Nucleus accumbens (tissue), 56 donors: Measurements from ENCODE around the gene DLG1.
A peak's percentile ranks its signal among the peaks of the same experiment; 100 is the strongest.

Experiments
- DNase-seq, 56 donors: peaks; one replicate each; lab custom pipeline; 2025; lab: John Stamatoyannopoulos, UW

Gene DLG1

GRCh38 chr3:197320582-197320981, 22.2 kb upstream of the DLG1 start:
- no peak for DNase-seq

- no peak for DNase-seq
Observed at GRCh38 chr3:197317250-197317963, 19.0 kb upstream of the DLG1 start.

GRCh38 chr3:197312431-197312830, 14.0 kb upstream of the DLG1 start:
- DNase-seq = no peak

GRCh38 chr3:197311591-197311990, 13.2 kb upstream of the DLG1 start:
- DNase-seq = no peak

GRCh38 chr3:197309528-197310361, 11.3 kb upstream of the DLG1 start:
- DNase-seq = no peak

- DNase-seq = no peak
Observed at GRCh38 chr3:197308591-197308990, 10.2 kb upstream of the DLG1 start.

- DNase-seq = no peak
Observed at GRCh38 chr3:197306374-197307086, 8.1 kb upstream of the DLG1 start.

GRCh38 chr3:197305854-197306253, 7.4 kb upstream of the DLG1 start:
- DNase-seq = no peak

GRCh38 chr3:197303452-197303851, 5.0 kb upstream of the DLG1 start:
- DNase-seq = peak in 1 of 56 donors; percentile 26

GRCh38 chr3:197302696-197303341, 4.4 kb upstream of the DLG1 start:
- peak in 1 of 56 donors; percentile 20 for DNase-seq

- DNase-seq = no peak
Observed at GRCh38 chr3:197302033-197302432, 3.6 kb upstream of the DLG1 start.

GRCh38 chr3:197300361-197300760, 1.9 kb upstream of the DLG1 start:
- no peak for DNase-seq

- DNase-seq = peak in 6 of 56 donors; percentile 7 to 41 (median 32)
Observed at GRCh38 chr3:197298945-197299854, 788 bp upstream of the DLG1 start.

GRCh38 chr3:197297476-197298340, 704 bp downstream of the DLG1 start:
- peak in 55 of 56 donors; percentile 35 to 92 (median 82) for DNase-seq

GRCh38 chr3:197297002-197297401, 1.4 kb downstream of the DLG1 start:
- no peak for DNase-seq

GRCh38 chr3:197296545-197296944, 1.9 kb downstream of the DLG1 start:
- no peak for DNase-seq

- no peak for DNase-seq
Observed at GRCh38 chr3:197295871-197296270, 2.5 kb downstream of the DLG1 start.

GRCh38 chr3:197293605-197294237, 4.7 kb downstream of the DLG1 start:
- DNase-seq = no peak
